ENCODE data around the gene DUOX1.

- TF ChIP-seq YY1 (IDR thresholded peaks at IDR 0.05; ENCODE audit: insufficient read depth, insufficient read length) (no peak), ZNF274 (IDR thresholded peaks at IDR 0.05; ENCODE audit: low read depth, low read length) (no peak), SUZ12 (IDR thresholded peaks at IDR 0.05; ENCODE audit: extremely low read depth, insufficient read depth, insufficient read length) (no peak)
These were observed 35.5 kb upstream of the DUOX1 start for GRCh38 chr15:45094358-45094730.
